ENCODE results near the gene AMIGO1. TPM values are rescaled to one million over a fixed set of nuclear protein-coding genes. Genes with fewer than 3 reads are reported as not detected.

AMIGO1 gene
- total and polyA plus RNA-seq, 2 of the 8 experiments (the other 6 are each of a cell fraction or from before 2014, with no cell fraction given), result 1.5 to 2.7 TPM

DNA sequence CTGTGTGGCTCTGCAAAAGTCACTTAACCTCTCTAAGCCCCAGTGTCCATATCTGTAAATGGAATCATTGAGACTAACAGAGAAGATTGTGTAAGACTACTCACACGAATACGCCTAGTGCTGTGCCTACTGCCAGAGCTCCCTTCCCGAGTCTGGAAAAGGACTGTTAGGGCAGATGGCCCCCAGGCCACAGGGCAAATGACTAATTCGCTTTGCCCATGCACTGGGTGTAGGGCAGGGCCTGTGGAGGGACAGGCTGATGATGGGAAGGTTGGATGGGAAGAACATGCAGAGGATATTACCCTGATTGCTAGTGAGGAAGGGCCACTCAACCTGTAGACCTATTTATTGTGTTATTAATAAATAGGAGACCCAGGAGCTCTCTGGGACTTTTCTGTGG lies 26.0 kb upstream of the AMIGO1 start:
- Histone ChIP-seq H3K23ac (ENCODE audit: insufficient read length) (no peak overlapping the region), H3K18ac (ENCODE audit: extremely low read depth, low read length) (no peak overlapping the region), H4K91ac (replicated peaks; ENCODE audit: insufficient read length, low read length) (no peak overlapping the region), H3K4me1 (replicated peaks in 1 of 4; ENCODE audit: control insufficient read depth in 3 of 4, insufficient read depth in 4 of 4, low read length in 3 of 4) (peaks cover 0 to 6% (median 1%) of the 10 kb centered on the region in 4 experiments; a peak in 4 of 7 replicates), H2BK15ac (ENCODE audit: low read length) (no peak overlapping the region), H4K20me1 (replicated peaks in 1 of 2; ENCODE audit: control insufficient read depth in 1 of 2, insufficient read depth in 2 of 2, low read length in 2 of 2) (no peaks in the 10 kb centered on the region), H3K23me2 (ENCODE audit: low read depth, low read length) (no peaks in the 10 kb centered on the region; the same call in 1 of the 2 replicates), H4K5ac (ENCODE audit: insufficient read length, low read depth, low read length) (no peak overlapping the region), H3K9ac (replicated peaks in 1 of 4; ENCODE audit: extremely low read depth in 1 of 4, low read depth in 3 of 4, low read length in 3 of 4) (no peak overlapping the region), H3K27me3 (replicated peaks in 1 of 4; ENCODE audit: control insufficient read depth in 3 of 4, extremely low read depth in 1 of 4, insufficient read depth in 3 of 4, low read length in 3 of 4) (peaks cover 0 to 2% (median 0%) of the 10 kb centered on the region in 4 experiments; a peak in 1 of 7 replicates), H2BK20ac (ENCODE audit: low read length) (no peak overlapping the region), H3K56ac (replicated peaks; ENCODE audit: insufficient read length, low read depth, low read length) (no peak overlapping the region), H3K36me3 (ENCODE audit: control insufficient read depth in 2 of 4, insufficient read depth in 4 of 4, low read length in 3 of 4) (no peaks in the 10 kb centered on the region), H2AK5ac (ENCODE audit: low read depth, low read length) (no peak overlapping the region), H2BK12ac (ENCODE audit: low read depth, low read length) (no peak overlapping the region), H3K4me2 (ENCODE audit: insufficient read depth in 1 of 2, low read depth in 2 of 2, low read length in 2 of 2) (no peak overlapping the region), H3K4me3 (ENCODE audit: extremely low read depth in 1 of 4, insufficient read depth in 2 of 4, low read depth in 3 of 4, low read length in 4 of 4) (no peak overlapping the region), H2AFZ (ENCODE audit: low read length) (no peak overlapping the region), H3K79me2 (ENCODE audit: control insufficient read depth in 1 of 2, insufficient read depth in 2 of 2, low read length in 2 of 2) (no peaks in the 10 kb centered on the region), H3K4ac (replicated peaks; ENCODE audit: insufficient read length, low read depth, low read length) (no peak overlapping the region), H3K79me1 (ENCODE audit: low read depth, low read length) (no peaks in the 10 kb centered on the region; the same call in 1 of the 2 replicates), H3K14ac (ENCODE audit: insufficient read length) (no peak overlapping the region), H4K8ac (ENCODE audit: extremely low read depth, insufficient read depth, low read length) (no peak overlapping the region; the same call in 1 of the 2 replicates), H2BK5ac (ENCODE audit: low read depth, low read length) (no peak overlapping the region), H3K27ac (ENCODE audit: low read depth, low read length) (no peak overlapping the region), H2BK120ac (replicated peaks; ENCODE audit: low read depth, low read length) (no peak overlapping the region), H3K9me3 (ENCODE audit: insufficient read depth in 2 of 2, low read depth in 1 of 2, low read length in 1 of 2) (no peaks in the 10 kb centered on the region)
- POLR2A ChIA-PET (ENCODE audit: partially characterized antibody), result interaction anchor here (0.6 to 2.4 kb wide), 5 partner anchors 13 to 160 kb away, joined by 3 to 10 read pairs (median 3); partner anchors contain the start of gene GNAI3
- TF ChIP-seq, protein P1, sequence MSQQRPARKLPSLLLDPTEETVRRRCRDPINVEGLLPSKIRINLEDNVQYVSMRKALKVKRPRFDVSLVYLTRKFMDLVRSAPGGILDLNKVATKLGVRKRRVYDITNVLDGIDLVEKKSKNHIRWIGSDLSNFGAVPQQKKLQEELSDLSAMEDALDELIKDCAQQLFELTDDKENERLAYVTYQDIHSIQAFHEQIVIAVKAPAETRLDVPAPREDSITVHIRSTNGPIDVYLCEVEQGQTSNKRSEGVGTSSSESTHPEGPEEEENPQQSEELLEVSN (IDR thresholded peaks at IDR 0.05), result no peak
- no peak for TF ChIP-seq SRF (IDR thresholded peaks at IDR 0.05; ENCODE audit: low read depth, low read length)
- no peak for TF ChIP-seq POLR2AphosphoS5 (IDR thresholded peaks at IDR 0.05; ENCODE audit: low read depth, low read length)
- TF ChIP-seq TAF1 (IDR thresholded peaks at IDR 0.05; ENCODE audit: low read depth, low read length), result no peak
- TF ChIP-seq GTF2F1 (IDR thresholded peaks at IDR 0.05; ENCODE audit: borderline replicate concordance, low read depth, low read length), result no peak
- CTCF ChIA-PET (ENCODE audit: partially characterized antibody), result interaction anchor here (0.8 to 26.3 kb wide), 12 partner anchors 8 to 137 kb away, joined by 3 to 1755 read pairs (median 4); partner anchors contain the start of genes AMIGO1, ATXN7L2, CYB561D1 and GPR61
- DNase-seq (ENCODE audit: low read depth in 1 of 2, low spot score in 2 of 2) (no peak), FAIRE-seq (no peak)
- 92% methylated on average over 4 of the region's 4 CpGs; no CpG with 5 or more reads in 1 of the 2 experiments for WGBS, 2 experiments (ENCODE audit: extremely low coverage in 1 of 2, insufficient coverage in 1 of 2, insufficient read length in 1 of 2, insufficient replicate concordance in 2 of 2, low coverage in 1 of 2, low lambda C conversion rate in 2 of 2, missing lambda C conversion rate in 1 of 2)
